GM19099 (cell line): ENCODE results near the gene NCR3LG1.

Source experiments
- POLR2A ChIP-seq: IDR thresholded peaks from 3 replicates; pipeline ENCODE4 v1.6.1; 2011; ENCODE audit warnings: low read depth; ENCODE audit not compliant: insufficient read length; ENCODE audit errors: extremely low read depth

The NCR3LG1 gene

DNA sequence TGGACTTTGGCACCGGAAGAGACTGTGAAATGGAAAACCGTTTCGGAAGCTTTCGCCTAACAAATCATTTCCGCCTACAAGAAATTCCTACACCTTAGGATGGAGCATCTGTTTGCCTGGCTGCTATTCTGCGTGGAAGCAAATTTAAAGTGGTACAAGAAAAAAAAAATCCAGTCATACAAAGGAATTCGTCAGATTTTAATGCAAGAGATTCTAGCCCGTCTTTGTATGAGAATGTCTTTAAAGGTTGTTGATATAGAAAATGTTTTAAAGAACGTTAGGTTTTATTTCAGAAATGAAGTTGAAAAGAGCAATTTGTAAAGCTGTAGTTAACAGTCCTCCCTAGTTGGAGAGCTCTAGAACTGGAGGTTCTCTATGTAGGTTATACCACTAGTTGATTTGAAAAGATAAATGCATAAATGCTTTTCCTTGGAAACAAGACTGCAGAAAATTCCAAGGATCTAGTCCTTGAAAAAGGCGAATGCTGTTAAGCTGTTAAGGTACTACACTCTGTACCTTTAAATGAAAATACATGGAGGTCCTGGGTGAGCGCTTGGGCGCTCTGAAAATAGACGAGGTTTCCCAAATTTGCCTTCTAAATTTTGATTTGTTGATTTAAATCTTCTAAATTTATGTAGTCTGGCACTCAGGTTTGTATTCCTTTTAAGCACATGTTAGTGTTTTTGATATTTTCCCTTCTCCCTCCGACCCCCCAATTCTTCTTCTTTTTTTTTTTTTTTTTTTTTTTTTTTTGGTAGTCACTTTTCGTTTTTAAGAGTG, 2.4 kb downstream of the NCR3LG1 start:
- TF ChIP-seq POLR2A: no peak

DNA sequence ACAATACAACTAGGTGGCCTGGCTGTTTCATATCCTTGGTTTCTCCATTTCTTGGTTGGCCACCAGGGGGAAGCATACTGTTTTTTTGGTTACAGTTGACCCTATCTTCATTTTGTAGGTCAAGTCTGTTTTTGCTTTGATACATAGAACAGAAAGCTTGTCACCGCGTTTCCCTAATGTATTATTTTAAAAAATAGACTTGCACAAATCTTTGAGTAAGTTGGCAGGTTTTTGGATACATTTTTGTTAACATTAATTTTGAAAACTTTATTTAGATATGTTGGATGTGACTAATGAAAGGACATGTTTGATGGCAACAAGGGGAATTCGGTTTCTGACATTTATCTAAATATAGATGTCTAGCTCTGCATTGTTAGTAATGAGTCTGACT, 3.0 kb downstream of the NCR3LG1 start:
- TF ChIP-seq POLR2A: no peak

DNA sequence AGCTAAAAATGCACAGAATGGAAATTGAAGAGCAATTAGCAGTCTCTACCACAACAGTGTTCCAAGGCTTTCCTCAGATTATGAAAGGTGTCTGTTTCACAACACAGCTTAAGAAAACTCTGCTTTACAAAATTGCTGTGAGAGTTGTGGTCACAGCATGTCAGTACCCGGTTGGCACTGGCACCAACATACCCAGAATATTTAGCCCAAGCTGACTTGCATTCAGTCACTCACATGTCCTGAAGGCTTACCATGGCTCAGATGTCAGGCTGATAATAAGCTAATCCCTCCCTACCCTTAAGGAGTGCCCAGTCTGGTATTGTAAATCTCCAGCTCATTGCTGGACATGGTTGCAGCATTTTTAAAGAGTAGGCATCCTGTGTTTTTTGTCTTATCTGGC, 14.9 kb downstream of the NCR3LG1 start:
- no peak for TF ChIP-seq POLR2A

GRCh38 chr11:17368551-17368950, 17.0 kb downstream of the NCR3LG1 start:
- TF ChIP-seq POLR2A: no peak

GRCh38 chr11:17369094-17369493, 17.5 kb downstream of the NCR3LG1 start:
- TF ChIP-seq POLR2A: no peak

DNA sequence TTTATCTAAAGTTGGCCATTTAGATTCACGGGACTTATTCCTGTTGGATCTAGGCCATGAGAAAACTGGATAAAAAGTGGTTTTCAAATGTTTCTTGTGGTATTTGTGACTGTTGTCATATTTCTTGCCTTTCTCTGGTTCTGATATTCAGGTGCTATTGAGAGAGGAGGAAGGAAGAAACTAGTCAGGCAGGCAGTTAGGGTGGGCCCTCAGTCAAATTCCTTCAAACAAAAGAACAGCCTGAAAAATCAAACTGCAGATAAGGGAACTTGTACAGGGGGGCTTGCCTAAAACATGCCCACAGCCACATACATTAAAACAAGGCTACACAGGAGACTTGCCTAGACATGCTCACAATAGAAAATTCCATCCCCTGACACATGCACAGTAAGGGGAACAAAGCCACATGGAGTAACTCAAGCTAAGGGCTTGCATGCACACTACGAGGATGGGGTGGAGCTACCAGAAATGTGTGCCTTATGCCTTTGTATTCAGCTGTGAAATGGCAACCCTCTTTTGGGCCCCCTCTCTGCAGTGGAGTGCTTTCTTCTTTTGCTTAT, 18.2 kb downstream of the NCR3LG1 start:
- TF ChIP-seq POLR2A: no peak

- no peak for TF ChIP-seq POLR2A
These were observed 20.0 kb downstream of the NCR3LG1 start for GRCh38 chr11:17371614-17372013.

DNA sequence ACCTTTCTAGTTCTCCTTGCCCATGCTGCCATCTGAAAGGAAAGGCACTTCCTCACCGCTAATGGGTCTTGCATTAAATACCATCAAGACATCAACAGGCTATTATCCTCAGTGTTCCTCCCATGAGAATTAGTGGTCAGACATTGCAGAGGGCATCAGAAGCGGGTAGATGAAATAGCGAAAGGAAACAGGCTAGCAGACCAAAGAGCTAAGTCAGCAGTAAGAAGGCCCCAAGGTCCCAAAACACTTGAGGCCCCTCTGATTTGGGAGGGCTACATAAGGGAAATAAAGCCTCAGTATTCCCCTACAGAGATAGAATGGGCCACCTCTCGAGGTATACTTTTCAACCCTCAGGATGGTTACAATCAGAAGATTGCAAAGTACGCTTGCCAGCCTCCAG, 23.9 kb downstream of the NCR3LG1 start:
- no peak for TF ChIP-seq POLR2A

GRCh38 chr11:17376493-17376892, 24.9 kb downstream of the NCR3LG1 start:
- no peak for TF ChIP-seq POLR2A

DNA sequence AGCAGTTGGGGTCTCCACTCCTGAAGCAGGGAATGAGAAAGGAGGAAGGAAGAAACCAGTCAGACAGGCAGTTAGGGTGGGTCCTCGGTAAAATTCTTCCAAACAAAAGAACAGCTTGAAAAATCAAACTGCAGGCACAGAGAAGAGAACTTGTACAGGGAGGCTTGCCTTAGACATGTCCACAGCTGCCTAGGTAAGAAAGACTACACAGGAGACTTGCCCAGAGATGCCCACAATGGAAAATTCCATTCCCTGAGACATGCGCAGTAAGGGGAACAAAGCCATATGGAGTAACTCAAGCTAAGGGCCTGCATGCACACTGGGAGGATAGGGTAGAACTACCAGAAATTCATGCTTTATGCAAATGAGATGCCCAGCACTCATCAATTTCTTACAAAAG, 27.1 kb downstream of the NCR3LG1 start:
- no peak for TF ChIP-seq POLR2A

DNA sequence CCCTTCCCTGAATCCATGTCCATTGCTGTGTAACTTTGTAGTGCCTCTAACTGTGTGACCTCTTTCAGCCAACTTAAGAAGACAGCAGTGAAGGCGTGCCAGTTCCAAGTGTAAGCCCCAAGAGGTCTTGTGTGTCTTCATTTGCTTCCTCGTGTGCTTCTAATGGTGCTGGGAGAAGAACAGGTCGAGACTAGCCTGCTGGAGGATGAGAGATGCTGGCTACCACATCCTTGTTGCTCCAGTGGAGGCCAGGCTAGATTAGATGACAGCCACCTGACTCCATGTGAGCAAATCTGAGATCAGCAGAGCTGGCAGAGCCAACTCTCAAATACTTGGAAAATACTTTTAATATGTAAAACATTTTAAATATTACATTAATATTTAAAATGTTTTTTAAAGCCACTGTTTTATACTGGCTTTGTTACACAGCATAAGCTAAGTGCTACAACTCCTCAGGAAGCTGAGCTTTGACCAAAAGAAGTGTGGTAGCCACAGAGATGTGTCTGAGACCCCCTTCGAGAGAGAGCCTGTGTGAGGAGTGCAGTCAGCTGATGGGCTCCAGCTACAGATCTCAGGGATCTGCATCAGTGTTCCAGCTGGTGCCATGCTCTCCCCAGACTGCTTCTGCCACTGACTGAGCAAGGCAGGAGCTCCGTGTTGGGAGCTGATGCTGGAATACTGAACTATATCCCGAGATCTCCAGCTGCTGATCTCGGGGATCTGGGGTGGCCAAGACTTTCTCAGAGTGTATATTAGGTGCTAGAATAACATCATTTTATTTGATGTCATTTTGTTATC, 28.0 kb downstream of the NCR3LG1 start:
- TF ChIP-seq POLR2A: no peak

- TF ChIP-seq POLR2A: no peak
These were observed 29.6 kb downstream of the NCR3LG1 start for GRCh38 chr11:17381156-17381555.

DNA sequence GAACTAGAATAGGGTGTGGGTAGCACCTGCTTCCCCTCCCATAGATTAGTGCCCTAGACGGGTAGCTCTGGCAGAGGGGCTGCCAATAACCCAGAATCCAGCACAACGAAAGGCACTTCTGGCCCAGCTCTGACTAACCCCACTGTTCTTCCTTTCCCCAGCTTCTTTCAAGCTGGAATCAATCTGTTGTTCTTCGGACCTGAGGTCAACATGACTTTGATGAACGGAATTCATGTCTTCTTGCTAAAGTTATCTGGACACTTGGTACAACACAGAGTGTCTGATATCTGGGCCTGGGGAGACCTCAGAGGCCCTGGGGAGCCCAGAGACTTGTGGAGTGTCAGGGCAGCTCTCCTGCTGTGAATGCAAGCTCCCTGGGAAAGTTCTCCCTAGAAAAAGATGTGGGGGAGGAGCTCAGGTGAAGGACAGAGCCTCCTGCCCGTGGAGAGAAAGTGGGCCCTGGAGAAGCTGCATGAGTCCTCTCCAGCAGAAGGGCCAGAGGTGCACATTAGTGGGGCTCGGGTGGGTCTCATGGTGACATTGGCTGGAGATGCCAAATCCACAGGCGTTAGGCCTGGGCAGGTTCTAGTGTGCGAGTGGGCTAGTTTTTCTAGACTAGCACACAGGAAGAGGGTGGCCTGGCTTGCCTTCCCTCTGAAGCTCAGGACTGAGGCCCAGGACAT, 30.6 kb downstream of the NCR3LG1 start:
- TF ChIP-seq POLR2A: no peak

DNA sequence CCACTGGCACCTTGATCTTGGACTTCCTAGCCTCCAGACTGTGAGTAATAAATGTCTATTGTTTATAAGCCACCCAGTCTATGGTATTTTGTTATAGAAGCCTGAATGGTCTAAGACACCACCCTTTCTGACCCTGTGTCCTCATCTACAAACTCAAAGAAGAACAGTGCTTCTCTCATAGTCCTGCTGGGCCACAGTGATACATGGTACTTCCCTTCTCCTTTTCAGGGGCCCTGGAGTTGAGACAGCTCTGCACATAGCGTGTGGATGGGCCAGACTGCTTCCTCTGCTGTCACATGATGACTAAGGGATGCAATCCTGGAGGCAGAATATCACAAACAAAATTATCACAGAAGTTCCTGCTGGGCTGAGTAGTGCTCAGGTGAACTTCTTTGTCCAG, 31.9 kb downstream of the NCR3LG1 start:
- TF ChIP-seq POLR2A: no peak

DNA sequence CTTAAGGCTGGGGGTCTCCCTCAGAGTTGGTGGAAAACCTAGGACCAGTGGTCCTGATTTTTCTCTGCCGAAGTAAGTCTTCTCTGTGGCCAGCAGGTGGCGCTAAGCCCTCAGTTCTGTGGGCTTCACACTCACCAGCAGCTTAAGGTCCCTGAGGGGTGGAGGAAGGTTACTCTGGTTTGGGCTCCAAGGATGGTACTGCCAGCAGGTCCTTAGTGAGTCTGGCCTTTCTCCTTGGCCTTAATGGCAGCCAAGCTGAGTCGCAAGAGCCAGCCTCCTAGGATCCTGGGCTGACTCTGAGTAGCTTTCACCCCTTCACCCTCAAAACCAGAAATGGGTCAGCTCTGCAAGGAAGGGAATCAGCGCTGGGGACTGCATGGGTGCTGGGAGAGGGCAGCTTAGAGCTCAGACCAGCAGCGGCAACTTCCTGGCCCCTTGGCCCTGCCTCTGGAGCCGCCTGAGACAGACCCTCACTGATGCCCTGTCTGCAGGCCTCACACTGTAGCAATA, 32.5 kb downstream of the NCR3LG1 start:
- TF ChIP-seq POLR2A: no peak

GRCh38 chr11:17385492-17385891, 33.9 kb downstream of the NCR3LG1 start:
- TF ChIP-seq POLR2A: no peak

DNA sequence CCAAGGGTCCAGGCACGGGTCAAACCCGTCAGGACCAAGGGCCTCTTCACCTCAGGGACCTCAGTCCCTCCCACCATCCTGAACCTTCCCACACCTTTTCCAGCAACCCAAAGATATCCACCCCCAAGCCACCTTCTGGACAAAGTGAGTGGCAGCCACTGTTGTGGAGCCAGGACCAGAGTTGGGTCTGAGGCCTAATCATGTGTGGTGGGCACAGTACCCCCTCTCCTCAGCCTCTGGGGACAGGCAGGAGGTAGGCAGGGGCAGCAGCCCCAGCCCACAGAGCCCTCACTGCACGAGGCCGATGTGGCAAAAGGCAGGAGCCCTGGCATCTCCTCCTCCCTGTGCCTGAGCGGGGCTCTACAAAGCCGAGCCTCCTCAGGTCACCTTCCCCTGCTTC, 34.3 kb downstream of the NCR3LG1 start:
- no peak for TF ChIP-seq POLR2A
